Left forelimb (tissue), 1 donor: ENCODE data around the gene ABT1.

ENCODE experiments used
- DNase-seq: peaks from one replicate; pipeline ENCODE4 v3.0.0-alpha.2; 2018; ENCODE audit warnings: low spot score

The ABT1 gene

GRCh38 chr6:26575494-26575939 is 21.2 kb upstream of the ABT1 start:
- no peak for DNase-seq

GRCh38 chr6:26576407-26576843 is 20.3 kb upstream of the ABT1 start:
- no peak for DNase-seq

GRCh38 chr6:26576929-26577719 is 19.6 kb upstream of the ABT1 start:
- DNase-seq, result no peak

- no peak for DNase-seq
These were observed 19.1 kb upstream of the ABT1 start for GRCh38 chr6:26577720-26578072.

- no peak for DNase-seq
These were observed 18.5 kb upstream of the ABT1 start for GRCh38 chr6:26578279-26578678.

GRCh38 chr6:26578741-26579140 is 18.0 kb upstream of the ABT1 start:
- DNase-seq, result no peak

GRCh38 chr6:26581164-26581915 is 15.4 kb upstream of the ABT1 start:
- DNase-seq, result no peak

- DNase-seq, result no peak
These were observed 7.8 kb upstream of the ABT1 start for GRCh38 chr6:26588965-26589364.

GRCh38 chr6:26592649-26593048 is 4.1 kb upstream of the ABT1 start:
- no peak for DNase-seq

- no peak for DNase-seq
These were observed 3.2 kb upstream of the ABT1 start for GRCh38 chr6:26593278-26594130.

- DNase-seq, result no peak
These were observed 2.6 kb upstream of the ABT1 start for GRCh38 chr6:26594131-26594498.

- no peak for DNase-seq
These were observed 1.8 kb upstream of the ABT1 start for GRCh38 chr6:26594730-26595632.

- DNase-seq, result peak; percentile 91
These were observed 984 bp upstream of the ABT1 start for GRCh38 chr6:26595669-26596269.

- DNase-seq, result no peak
These were observed 625 bp downstream of the ABT1 start for GRCh38 chr6:26597389-26597766.

- no peak for DNase-seq
These were observed 1.1 kb downstream of the ABT1 start for GRCh38 chr6:26597821-26598220.

- DNase-seq, result no peak
These were observed 1.5 kb downstream of the ABT1 start for GRCh38 chr6:26598267-26598666.

GRCh38 chr6:26599134-26599533 is 2.4 kb downstream of the ABT1 start:
- DNase-seq, result no peak

- no peak for DNase-seq
These were observed 2.8 kb downstream of the ABT1 start for GRCh38 chr6:26599591-26599990.

GRCh38 chr6:26600759-26601158 is 4.0 kb downstream of the ABT1 start:
- DNase-seq, result no peak

GRCh38 chr6:26602262-26602661 is 5.5 kb downstream of the ABT1 start:
- DNase-seq, result no peak

GRCh38 chr6:26604026-26604425 is 7.3 kb downstream of the ABT1 start:
- DNase-seq, result no peak
